SK-N-SH (cell line): Measurements from ENCODE around the gene SCAMP2.

ENCODE experiments used
- EP300 ChIP-seq, 2 experiments: IDR thresholded peaks; 2 replicates each; pipeline versions ENCODE4 v1.4.0 to v1.6.1; 2012; ENCODE audit warnings: borderline replicate concordance in 1 of 2, low read depth in 1 of 2, low read length in 1 of 2
- FOXM1 ChIP-seq: IDR thresholded peaks from 2 replicates; pipeline ENCODE4 v1.4.0; 2012; ENCODE audit warnings: low read depth, mild to moderate bottlenecking
- GABPA ChIP-seq: IDR thresholded peaks from 2 replicates; pipeline ENCODE4 v1.4.0; 2012; ENCODE audit warnings: low read depth, mild to moderate bottlenecking
- POLR2AphosphoS5 ChIP-seq: IDR thresholded peaks from 2 replicates; pipeline ENCODE4 v1.6.1; 2012; ENCODE audit warnings: low read depth, low read length
- RAD21 ChIP-seq: IDR thresholded peaks from 2 replicates; pipeline ENCODE4 v1.6.1; 2012; ENCODE audit warnings: mild to moderate bottlenecking, low read length
- RCOR1 ChIP-seq: fragments of 150-350 bp; IDR thresholded peaks from 2 replicates; pipeline ENCODE4 v1.6.1; 2017; ENCODE audit warnings: antibody characterized with exemption, low read length
- RFX5 ChIP-seq: IDR thresholded peaks from 2 replicates; pipeline ENCODE4 v1.6.1; 2012; ENCODE audit warnings: mild to moderate bottlenecking, improper control_type of control experiment, low read length
- RXRA ChIP-seq: IDR thresholded peaks from 2 replicates; pipeline ENCODE4 v1.4.0; 2012; ENCODE audit warnings: low read depth, mild to moderate bottlenecking, borderline replicate concordance
- YY1 ChIP-seq: IDR thresholded peaks from 2 replicates; pipeline ENCODE4 v1.4.0; 2012; ENCODE audit warnings: low read depth, mild to moderate bottlenecking
- TF ChIP-seq, protein P1 (sequence below): fragments of 200-600 bp; sonication (generic); IDR thresholded peaks from 2 replicates; pipeline ENCODE4 v1.6.1; 2017; ENCODE audit warnings: antibody characterized with exemption, mild to moderate bottlenecking, moderate library complexity
- TF ChIP-seq, protein P2 (sequence below): fragments of 150-350 bp; IDR thresholded peaks from 2 replicates; pipeline ENCODE4 v1.6.1; 2017; ENCODE audit warnings: antibody characterized with exemption, low read length, low read depth, borderline replicate concordance
- TF ChIP-seq, protein P3 (sequence below): IDR thresholded peaks from 2 replicates; pipeline ENCODE4 v1.4.0; 2012; ENCODE audit warnings: low read depth

DNA sequence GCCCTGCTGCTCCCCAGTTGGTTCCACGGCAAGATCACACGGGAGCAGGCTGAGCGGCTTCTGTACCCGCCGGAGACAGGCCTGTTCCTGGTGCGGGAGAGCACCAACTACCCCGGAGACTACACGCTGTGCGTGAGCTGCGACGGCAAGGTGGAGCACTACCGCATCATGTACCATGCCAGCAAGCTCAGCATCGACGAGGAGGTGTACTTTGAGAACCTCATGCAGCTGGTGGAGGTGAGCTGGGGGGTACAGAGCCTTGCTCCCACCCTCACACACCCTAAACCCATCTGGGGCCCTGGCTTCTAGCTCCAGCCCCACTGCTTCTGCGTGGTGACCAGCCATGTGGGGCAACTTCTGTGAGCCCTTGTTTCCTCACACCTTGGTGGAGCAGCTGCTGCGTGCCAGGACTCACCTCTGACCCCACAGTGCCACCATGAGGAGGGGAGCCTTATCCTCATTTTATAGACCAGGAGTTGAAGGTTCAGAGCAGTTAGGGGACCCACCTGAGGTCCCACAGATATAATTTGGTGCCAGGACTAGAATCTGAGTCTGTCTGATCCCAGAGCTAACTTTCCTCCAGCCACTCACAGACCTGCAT is 73.8 kb downstream of the SCAMP2 start:
- TF ChIP-seq, protein P1, sequence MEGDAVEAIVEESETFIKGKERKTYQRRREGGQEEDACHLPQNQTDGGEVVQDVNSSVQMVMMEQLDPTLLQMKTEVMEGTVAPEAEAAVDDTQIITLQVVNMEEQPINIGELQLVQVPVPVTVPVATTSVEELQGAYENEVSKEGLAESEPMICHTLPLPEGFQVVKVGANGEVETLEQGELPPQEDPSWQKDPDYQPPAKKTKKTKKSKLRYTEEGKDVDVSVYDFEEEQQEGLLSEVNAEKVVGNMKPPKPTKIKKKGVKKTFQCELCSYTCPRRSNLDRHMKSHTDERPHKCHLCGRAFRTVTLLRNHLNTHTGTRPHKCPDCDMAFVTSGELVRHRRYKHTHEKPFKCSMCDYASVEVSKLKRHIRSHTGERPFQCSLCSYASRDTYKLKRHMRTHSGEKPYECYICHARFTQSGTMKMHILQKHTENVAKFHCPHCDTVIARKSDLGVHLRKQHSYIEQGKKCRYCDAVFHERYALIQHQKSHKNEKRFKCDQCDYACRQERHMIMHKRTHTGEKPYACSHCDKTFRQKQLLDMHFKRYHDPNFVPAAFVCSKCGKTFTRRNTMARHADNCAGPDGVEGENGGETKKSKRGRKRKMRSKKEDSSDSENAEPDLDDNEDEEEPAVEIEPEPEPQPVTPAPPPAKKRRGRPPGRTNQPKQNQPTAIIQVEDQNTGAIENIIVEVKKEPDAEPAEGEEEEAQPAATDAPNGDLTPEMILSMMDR, result no peak
- TF ChIP-seq FOXM1, result no peak
- TF ChIP-seq RAD21, result no peak
- no peak for TF ChIP-seq YY1
- no peak for TF ChIP-seq RXRA
- TF ChIP-seq, protein P2, sequence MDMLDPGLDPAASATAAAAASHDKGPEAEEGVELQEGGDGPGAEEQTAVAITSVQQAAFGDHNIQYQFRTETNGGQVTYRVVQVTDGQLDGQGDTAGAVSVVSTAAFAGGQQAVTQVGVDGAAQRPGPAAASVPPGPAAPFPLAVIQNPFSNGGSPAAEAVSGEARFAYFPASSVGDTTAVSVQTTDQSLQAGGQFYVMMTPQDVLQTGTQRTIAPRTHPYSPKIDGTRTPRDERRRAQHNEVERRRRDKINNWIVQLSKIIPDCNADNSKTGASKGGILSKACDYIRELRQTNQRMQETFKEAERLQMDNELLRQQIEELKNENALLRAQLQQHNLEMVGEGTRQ, result no peak
- no peak for TF ChIP-seq POLR2AphosphoS5
- no peak for TF ChIP-seq RCOR1
- TF ChIP-seq RFX5, result no peak
- TF ChIP-seq, protein P3, sequence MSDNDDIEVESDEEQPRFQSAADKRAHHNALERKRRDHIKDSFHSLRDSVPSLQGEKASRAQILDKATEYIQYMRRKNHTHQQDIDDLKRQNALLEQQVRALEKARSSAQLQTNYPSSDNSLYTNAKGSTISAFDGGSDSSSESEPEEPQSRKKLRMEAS, result no peak
- TF ChIP-seq GABPA, result no peak
- TF ChIP-seq EP300 (IDR thresholded peaks at IDR 0.05; ENCODE audit: borderline replicate concordance in 1 of 2, low read depth in 1 of 2, low read length in 1 of 2), result no peak
